IPS-15b (cell line): ENCODE measurements around the gene KATNB1.
"Not testable (repeated sequence)": the region's sequence is repeated elsewhere in the genome, so short reads cannot be mapped to it uniquely, and the experiment has no call there.

Experiments
- H3K27me3 ChIP-seq: one replicate; pipeline ENCODE4 v1.6.1; 2013; ENCODE audit warnings: low read length; ENCODE audit not compliant: control insufficient read depth, insufficient read depth
- H3K36me3 ChIP-seq: one replicate; pipeline ENCODE4 v1.6.1; 2013; ENCODE audit warnings: low read length; ENCODE audit not compliant: control insufficient read depth, insufficient read depth
- H3K4me1 ChIP-seq: one replicate; pipeline ENCODE4 v1.6.1; 2013; ENCODE audit warnings: mild to moderate bottlenecking, low read length; ENCODE audit not compliant: control insufficient read depth, insufficient read depth
- H3K4me3 ChIP-seq: one replicate; pipeline ENCODE4 v1.5.1; 2013; ENCODE audit warnings: low read depth, low read length
- H3K9ac ChIP-seq: one replicate; pipeline ENCODE4 v1.6.1; 2013; ENCODE audit warnings: low read depth, mild to moderate bottlenecking, low read length
- H3K9me3 ChIP-seq: one replicate; pipeline ENCODE4 v1.6.1; 2013; ENCODE audit warnings: mild to moderate bottlenecking, low read length; ENCODE audit not compliant: control insufficient read depth, insufficient read depth

KATNB1 gene

GRCh38 chr16:57729182-57729484 is 6.4 kb upstream of the KATNB1 start:
- no peak overlapping the region for H3K9ac ChIP-seq

GRCh38 chr16:57729852-57730251 is 5.7 kb upstream of the KATNB1 start:
- not testable (repeated sequence) for H3K4me3 ChIP-seq, H3K9me3 ChIP-seq, H3K36me3 ChIP-seq, H3K27me3 ChIP-seq, H3K9ac ChIP-seq, H3K4me1 ChIP-seq

More at GRCh38 chr16:57729182-57729484, 6.4 kb upstream of the KATNB1 start:
- Histone ChIP-seq H3K4me3 (no peak overlapping the region), H3K27me3 (no peaks in the 10 kb centered on the region), H3K36me3 (no peaks in the 10 kb centered on the region), H3K9me3 (no peaks in the 10 kb centered on the region), H3K4me1 (no peaks in the 10 kb centered on the region)

- no peak overlapping the region for H3K9ac ChIP-seq
- H3K27me3 ChIP-seq: no peaks in the 10 kb centered on the region
- H3K36me3 ChIP-seq: peaks cover 2% of the 10 kb centered on the region
- no peak overlapping the region for H3K4me3 ChIP-seq
- H3K4me1 ChIP-seq: no peaks in the 10 kb centered on the region
- no peaks in the 10 kb centered on the region for H3K9me3 ChIP-seq
Observed at GRCh38 chr16:57730771-57731730, 4.5 kb upstream of the KATNB1 start.

GRCh38 chr16:57732037-57732436 is 3.5 kb upstream of the KATNB1 start:
- H3K9me3 ChIP-seq: no peaks in the 10 kb centered on the region
- peaks cover 4% of the 10 kb centered on the region for H3K4me1 ChIP-seq
- H3K27me3 ChIP-seq: no peaks in the 10 kb centered on the region
- H3K9ac ChIP-seq: no peak overlapping the region
- no peak overlapping the region for H3K4me3 ChIP-seq
- H3K36me3 ChIP-seq: peaks cover 3% of the 10 kb centered on the region

GRCh38 chr16:57732714-57733113 is 2.9 kb upstream of the KATNB1 start:
- H3K27me3 ChIP-seq: no peaks in the 10 kb centered on the region
- H3K4me1 ChIP-seq: peaks cover 4% of the 10 kb centered on the region
- H3K4me3 ChIP-seq: no peak overlapping the region
- H3K9me3 ChIP-seq: no peaks in the 10 kb centered on the region
- no peak overlapping the region for H3K9ac ChIP-seq
- peaks cover 5% of the 10 kb centered on the region for H3K36me3 ChIP-seq

- Histone ChIP-seq H3K9me3 (no peaks in the 10 kb centered on the region), H3K4me1 (peaks cover 4% of the 10 kb centered on the region), H3K9ac (peak overlapping the region; percentile 97), H3K36me3 (peaks cover 11% of the 10 kb centered on the region), H3K27me3 (no peaks in the 10 kb centered on the region), H3K4me3 (peak overlapping the region; percentile 97)
Observed at GRCh38 chr16:57734308-57734924, 1.2 kb upstream of the KATNB1 start.

- Histone ChIP-seq H3K36me3 (peaks cover 11% of the 10 kb centered on the region), H3K27me3 (no peaks in the 10 kb centered on the region), H3K9me3 (no peaks in the 10 kb centered on the region), H3K9ac (peak overlapping the region; percentile 97), H3K4me3 (peak overlapping the region; percentile 97), H3K4me1 (peaks cover 4% of the 10 kb centered on the region)
Observed at GRCh38 chr16:57734925-57735754, 430 bp upstream of the KATNB1 start.

- Histone ChIP-seq H3K4me3 (peak overlapping the region; percentile 82), H3K9me3 (no peaks in the 10 kb centered on the region), H3K27me3 (no peaks in the 10 kb centered on the region), H3K9ac (no peak overlapping the region), H3K36me3 (peaks cover 11% of the 10 kb centered on the region), H3K4me1 (peaks cover 4% of the 10 kb centered on the region)
Observed at GRCh38 chr16:57736419-57737351, 1.1 kb downstream of the KATNB1 start.

GRCh38 chr16:57738844-57739243 is 3.3 kb downstream of the KATNB1 start:
- H3K9ac ChIP-seq: no peak overlapping the region
- H3K4me3 ChIP-seq: no peak overlapping the region
- no peaks in the 10 kb centered on the region for H3K27me3 ChIP-seq
- no peaks in the 10 kb centered on the region for H3K9me3 ChIP-seq
- H3K4me1 ChIP-seq: peaks cover 4% of the 10 kb centered on the region
- H3K36me3 ChIP-seq: peaks cover 13% of the 10 kb centered on the region

GRCh38 chr16:57739756-57740422 is 4.3 kb downstream of the KATNB1 start:
- no peaks in the 10 kb centered on the region for H3K27me3 ChIP-seq
- peak overlapping the region; percentile 24 for H3K9ac ChIP-seq
- H3K4me3 ChIP-seq: no peak overlapping the region
- H3K9me3 ChIP-seq: no peaks in the 10 kb centered on the region
- H3K36me3 ChIP-seq: peaks cover 20% of the 10 kb centered on the region
- peaks cover 4% of the 10 kb centered on the region for H3K4me1 ChIP-seq
